ENCODE data around the gene SERPINA10.

GRCh38 chr14:94303111-94303510 is 10.0 kb upstream of the SERPINA10 start:
- no peak for TF ChIP-seq CTCF (conservative IDR thresholded peaks at IDR 0.05; ENCODE audit: low read depth, low read length)
- TF ChIP-seq EZH2 (IDR thresholded peaks at IDR 0.05; ENCODE audit: low read length, unreplicated experiment): no peak
